PC-3 (cell line): Measurements from ENCODE around the gene HNRNPUL2.
"Not testable (repeated sequence)": the region's sequence is repeated elsewhere in the genome, so short reads cannot be mapped to it uniquely, and the experiment has no call there.

Experiments
- EZH2 ChIP-seq: fragments of 300-600 bp; sonication (generic); IDR thresholded peaks from one replicate; pipeline ENCODE4 v1.6.1; 2017; ENCODE audit warnings: antibody characterized with exemption, mild to moderate bottlenecking, low read length; ENCODE audit not compliant: unreplicated experiment
- EZH2phosphoT487 ChIP-seq: fragments of 300-600 bp; sonication (generic); IDR thresholded peaks from 2 replicates; pipeline ENCODE4 v1.6.1; 2018; ENCODE audit warnings: mild to moderate bottlenecking, antibody characterized with exemption, low read length, borderline replicate concordance
- TF ChIP-seq, protein P1 (sequence below): fragments of 300-600 bp; sonication (generic); conservative IDR thresholded peaks from 2 replicates; pipeline ENCODE4 v1.5.1; 2017; ENCODE audit warnings: antibody characterized with exemption, low read depth, mild to moderate bottlenecking, low read length

DNA sequence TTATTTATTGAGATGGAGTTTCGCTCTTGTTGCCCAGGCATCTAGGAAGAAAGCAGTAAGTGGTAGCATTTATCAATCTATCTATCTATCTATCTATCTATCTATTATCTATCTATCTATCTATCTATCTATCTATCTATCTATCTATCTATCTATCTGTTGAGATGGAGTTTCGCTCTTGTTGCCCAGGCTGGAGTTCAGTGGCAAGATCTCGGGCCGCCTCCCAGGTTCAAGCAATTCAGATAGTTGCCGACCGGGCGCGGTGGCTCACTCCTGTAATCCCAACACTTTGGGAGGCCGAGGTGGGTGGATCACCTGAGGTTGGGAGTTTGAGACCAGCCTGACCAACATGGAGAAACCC is 33.6 kb upstream of the HNRNPUL2 start:
- TF ChIP-seq, protein P1, sequence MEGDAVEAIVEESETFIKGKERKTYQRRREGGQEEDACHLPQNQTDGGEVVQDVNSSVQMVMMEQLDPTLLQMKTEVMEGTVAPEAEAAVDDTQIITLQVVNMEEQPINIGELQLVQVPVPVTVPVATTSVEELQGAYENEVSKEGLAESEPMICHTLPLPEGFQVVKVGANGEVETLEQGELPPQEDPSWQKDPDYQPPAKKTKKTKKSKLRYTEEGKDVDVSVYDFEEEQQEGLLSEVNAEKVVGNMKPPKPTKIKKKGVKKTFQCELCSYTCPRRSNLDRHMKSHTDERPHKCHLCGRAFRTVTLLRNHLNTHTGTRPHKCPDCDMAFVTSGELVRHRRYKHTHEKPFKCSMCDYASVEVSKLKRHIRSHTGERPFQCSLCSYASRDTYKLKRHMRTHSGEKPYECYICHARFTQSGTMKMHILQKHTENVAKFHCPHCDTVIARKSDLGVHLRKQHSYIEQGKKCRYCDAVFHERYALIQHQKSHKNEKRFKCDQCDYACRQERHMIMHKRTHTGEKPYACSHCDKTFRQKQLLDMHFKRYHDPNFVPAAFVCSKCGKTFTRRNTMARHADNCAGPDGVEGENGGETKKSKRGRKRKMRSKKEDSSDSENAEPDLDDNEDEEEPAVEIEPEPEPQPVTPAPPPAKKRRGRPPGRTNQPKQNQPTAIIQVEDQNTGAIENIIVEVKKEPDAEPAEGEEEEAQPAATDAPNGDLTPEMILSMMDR = not testable (repeated sequence)
- not testable (repeated sequence) for TF ChIP-seq EZH2, EZH2phosphoT487
